HEK293 (cell line): Measurements from ENCODE around the gene CIPC.

Experiments used
- CTCF ChIA-PET: fragments of 350-600 bp; formaldehyde crosslinking; extraction: SDS; loops from one replicate; lab custom pipeline; 2021; ENCODE audit warnings: antibody characterized with exemption; lab: Yijun Ruan, JAX
- POLR2A ChIA-PET: fragments of 300-600 bp; formaldehyde crosslinking; extraction: SDS; loops from one replicate; lab custom pipeline; 2020; ENCODE audit warnings: antibody characterized with exemption, inconsistent platforms; lab: Yijun Ruan, JAX
- H3K27ac ChIP-seq: fragments of 200-500 bp; sonication (Bioruptor generic); 2 replicates; pipeline ENCODE4 v1.5.1; 2014; ENCODE audit warnings: low read depth, low read length, control low read depth, inconsistent platforms; ENCODE audit errors: extremely low read depth
- H3K36me3 ChIP-seq, 2 experiments: fragments of 200-500 bp in 1 of 2; sonication (Bioruptor generic) in 1 of 2; 1 replicate in 1 of 2; 2 replicates in 1 of 2; pipeline ENCODE4 v1.5.1; 2014 to 2017; ENCODE audit warnings: inconsistent platforms in 2 of 2, low read length in 2 of 2; ENCODE audit not compliant: control insufficient read depth in 2 of 2, insufficient read depth in 1 of 2
- H3K4me1 ChIP-seq: fragments of 200-500 bp; sonication (Bioruptor generic); 2 replicates; pipeline ENCODE4 v1.5.1; 2014; ENCODE audit warnings: mild to moderate bottlenecking, low read length, inconsistent platforms; ENCODE audit not compliant: control insufficient read depth, insufficient read depth
- H3K4me3 ChIP-seq: 2 replicates; pipeline ENCODE4 v1.5.1; 2011; ENCODE audit warnings: low read depth, mild to moderate bottlenecking, control low read depth, low read length, moderate library complexity
- H3K9me3 ChIP-seq: fragments of 200-500 bp; sonication (Bioruptor generic); 2 replicates; pipeline ENCODE4 v1.5.1; 2014; ENCODE audit warnings: low read depth, low read length, inconsistent platforms; ENCODE audit not compliant: control insufficient read depth, insufficient read depth
- GLIS1 ChIP-seq: fragments of 450-650 bp; formaldehyde crosslinking; IDR thresholded peaks from 2 replicates; pipeline ENCODE4 v1.5.1; 2016; ENCODE audit warnings: missing biosample characterization, missing genetic modification characterization
- MEIS1 ChIP-seq: sonication (generic); formaldehyde crosslinking; IDR thresholded peaks from 2 replicates; pipeline ENCODE4 v1.8.1; 2022; ENCODE audit warnings: missing genetic modification reagents, mild to moderate bottlenecking, borderline replicate concordance
- SCRT2 ChIP-seq: fragments of 450-650 bp; formaldehyde crosslinking; IDR thresholded peaks from 2 replicates; pipeline ENCODE4 v1.5.1; 2016; ENCODE audit warnings: missing biosample characterization, missing genetic modification characterization
- SP7 ChIP-seq: fragments of 450-650 bp; formaldehyde crosslinking; IDR thresholded peaks from 2 replicates; pipeline ENCODE4 v1.5.1; 2016; ENCODE audit warnings: missing biosample characterization, missing genetic modification characterization
- ZBTB26 ChIP-seq: fragments of 450-650 bp; formaldehyde crosslinking; optimal IDR thresholded peaks from 2 replicates; pipeline ENCODE3; 2016; ENCODE audit warnings: missing biosample characterization, mild to moderate bottlenecking, missing genetic modification characterization
- ZBTB44 ChIP-seq: fragments of 450-650 bp; IDR thresholded peaks from 2 replicates; pipeline ENCODE4 v1.5.1; 2018; ENCODE audit warnings: missing biosample characterization, mild to moderate bottlenecking, missing genetic modification characterization
- ZNF112 ChIP-seq: fragments of 450-650 bp; formaldehyde crosslinking; IDR thresholded peaks from 2 replicates; pipeline ENCODE4 v1.5.0; 2017; ENCODE audit warnings: missing biosample characterization, missing genetic modification characterization
- ZNF223 ChIP-seq: fragments of 450-650 bp; formaldehyde crosslinking; IDR thresholded peaks from 2 replicates; pipeline ENCODE4 v1.5.1; 2016; ENCODE audit warnings: missing biosample characterization, missing genetic modification characterization
- ZNF23 ChIP-seq: fragments of 450-650 bp; formaldehyde crosslinking; IDR thresholded peaks from 2 replicates; pipeline ENCODE4 v1.5.1; 2016; ENCODE audit warnings: missing biosample characterization, missing genetic modification characterization, borderline replicate concordance
- ZNF248 ChIP-seq: fragments of 450-650 bp; formaldehyde crosslinking; IDR thresholded peaks from 2 replicates; pipeline ENCODE4 v1.5.1; 2017; ENCODE audit warnings: missing biosample characterization, missing genetic modification characterization
- ZNF302 ChIP-seq: fragments of 450-650 bp; formaldehyde crosslinking; IDR thresholded peaks from 2 replicates; pipeline ENCODE4 v1.5.1; 2016; ENCODE audit warnings: missing biosample characterization, missing genetic modification characterization, low read depth
- ZNF350 ChIP-seq: fragments of 450-650 bp; formaldehyde crosslinking; IDR thresholded peaks from 2 replicates; pipeline ENCODE4 v1.5.0; 2017; ENCODE audit warnings: missing biosample characterization, mild to moderate bottlenecking, missing genetic modification characterization
- ZNF514 ChIP-seq: fragments of 450-650 bp; formaldehyde crosslinking; IDR thresholded peaks from 2 replicates; pipeline ENCODE4 v1.5.1; 2016; ENCODE audit warnings: missing biosample characterization, missing genetic modification characterization
- ZNF558 ChIP-seq: fragments of 450-650 bp; formaldehyde crosslinking; IDR thresholded peaks from 2 replicates; pipeline ENCODE4 v1.5.1; 2016; ENCODE audit warnings: missing biosample characterization, missing genetic modification characterization
- ZNF560 ChIP-seq: fragments of 450-650 bp; formaldehyde crosslinking; IDR thresholded peaks from 2 replicates; pipeline ENCODE4 v1.5.1; 2017; ENCODE audit warnings: missing biosample characterization, missing genetic modification characterization, borderline replicate concordance
- ZNF561 ChIP-seq: fragments of 450-650 bp; IDR thresholded peaks from 2 replicates; pipeline ENCODE4 v1.5.1; 2018; ENCODE audit warnings: missing biosample characterization, missing genetic modification characterization, borderline replicate concordance
- ZNF600 ChIP-seq: fragments of 450-650 bp; formaldehyde crosslinking; IDR thresholded peaks from 2 replicates; pipeline ENCODE4 v1.5.1; 2016; ENCODE audit warnings: missing biosample characterization, missing genetic modification characterization
- ZNF610 ChIP-seq: fragments of 450-650 bp; formaldehyde crosslinking; IDR thresholded peaks from 2 replicates; pipeline ENCODE4 v1.5.1; 2016; ENCODE audit warnings: missing biosample characterization, missing genetic modification characterization, borderline replicate concordance
- ZNF629 ChIP-seq: fragments of 450-650 bp; formaldehyde crosslinking; IDR thresholded peaks from 2 replicates; pipeline ENCODE4 v1.5.1; 2017; ENCODE audit warnings: missing biosample characterization, missing genetic modification characterization
- ZNF654 ChIP-seq: fragments of 450-650 bp; formaldehyde crosslinking; IDR thresholded peaks from 2 replicates; pipeline ENCODE4 v1.5.1; 2016; ENCODE audit warnings: low read depth, missing biosample characterization, missing genetic modification characterization
- ZNF670 ChIP-seq: fragments of 450-650 bp; formaldehyde crosslinking; IDR thresholded peaks from 2 replicates; pipeline ENCODE4 v1.5.1; 2016; ENCODE audit warnings: missing biosample characterization, missing genetic modification characterization, low read depth
- ZNF677 ChIP-seq: fragments of 450-650 bp; IDR thresholded peaks from 2 replicates; pipeline ENCODE4 v1.5.0; 2018; ENCODE audit warnings: missing biosample characterization, mild to moderate bottlenecking, missing genetic modification characterization, moderate library complexity
- ZNF777 ChIP-seq: fragments of 450-650 bp; formaldehyde crosslinking; IDR thresholded peaks from 2 replicates; pipeline ENCODE4 v1.5.1; 2017; ENCODE audit warnings: missing biosample characterization, missing genetic modification characterization, borderline replicate concordance
- TF ChIP-seq, protein P1 (sequence below): fragments of 450-650 bp; formaldehyde crosslinking; IDR thresholded peaks from 2 replicates; pipeline ENCODE4 v1.5.1; 2016; ENCODE audit warnings: missing biosample characterization, missing genetic modification characterization
- TF ChIP-seq, protein P2 (sequence below): fragments of 450-650 bp; formaldehyde crosslinking; IDR thresholded peaks from 2 replicates; pipeline ENCODE4 v1.5.1; 2017; ENCODE audit warnings: missing biosample characterization, missing genetic modification characterization

Gene CIPC

DNA sequence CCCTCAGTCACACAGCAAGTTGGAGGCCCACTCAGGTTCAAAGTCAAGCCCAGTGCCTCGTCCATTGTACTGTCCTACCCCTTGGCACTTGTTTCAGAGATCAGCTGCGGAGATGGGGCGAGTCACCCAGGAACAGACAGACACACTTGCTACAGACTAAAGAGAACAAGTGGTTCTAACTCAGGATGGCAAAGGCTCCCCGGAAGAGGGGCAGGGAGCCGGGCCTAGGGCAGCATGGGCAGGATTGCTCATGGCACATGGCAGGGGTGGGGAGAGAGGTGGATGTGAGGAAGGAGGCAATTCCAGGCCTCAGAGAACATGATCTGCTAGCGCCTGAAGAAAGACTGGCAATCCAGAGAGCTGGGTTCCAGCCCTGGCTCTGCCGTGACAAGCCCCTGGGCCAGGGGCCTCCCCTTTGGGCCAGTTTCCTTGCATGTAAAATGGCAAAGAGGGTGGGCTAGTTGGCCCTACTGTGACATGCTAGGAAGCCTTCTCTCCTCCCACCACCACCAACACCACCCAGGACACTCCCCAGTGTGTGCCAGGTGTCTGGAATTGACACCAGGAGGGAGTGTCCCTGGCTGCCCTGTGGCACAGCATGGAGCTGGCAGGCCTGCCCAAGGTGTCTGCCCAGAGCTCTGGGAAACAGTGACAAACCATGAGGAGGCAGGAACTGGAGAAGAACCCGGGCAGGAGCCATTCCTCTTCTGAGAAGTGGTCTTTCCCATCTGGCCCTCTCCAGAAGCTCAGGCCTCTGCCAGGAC, 45.6 kb upstream of the CIPC start:
- Histone ChIP-seq H3K4me1 (peaks cover 6% of the 10 kb centered on the region; the same call in 1 of the 2 replicates), H3K27ac (peak overlapping the region; percentile 20; the same call in 1 of the 2 replicates), H3K4me3 (no peak overlapping the region), H3K36me3 (no peaks in the 10 kb centered on the region), H3K9me3 (no peaks in the 10 kb centered on the region)
- CTCF ChIA-PET = interaction anchor here (0.6 to 5.1 kb wide), 23 partner anchors 8 to 181 kb away, joined by 3 to 83 read pairs (median 5); no protein-coding TSS in a partner anchor
- TF ChIP-seq, protein P1, sequence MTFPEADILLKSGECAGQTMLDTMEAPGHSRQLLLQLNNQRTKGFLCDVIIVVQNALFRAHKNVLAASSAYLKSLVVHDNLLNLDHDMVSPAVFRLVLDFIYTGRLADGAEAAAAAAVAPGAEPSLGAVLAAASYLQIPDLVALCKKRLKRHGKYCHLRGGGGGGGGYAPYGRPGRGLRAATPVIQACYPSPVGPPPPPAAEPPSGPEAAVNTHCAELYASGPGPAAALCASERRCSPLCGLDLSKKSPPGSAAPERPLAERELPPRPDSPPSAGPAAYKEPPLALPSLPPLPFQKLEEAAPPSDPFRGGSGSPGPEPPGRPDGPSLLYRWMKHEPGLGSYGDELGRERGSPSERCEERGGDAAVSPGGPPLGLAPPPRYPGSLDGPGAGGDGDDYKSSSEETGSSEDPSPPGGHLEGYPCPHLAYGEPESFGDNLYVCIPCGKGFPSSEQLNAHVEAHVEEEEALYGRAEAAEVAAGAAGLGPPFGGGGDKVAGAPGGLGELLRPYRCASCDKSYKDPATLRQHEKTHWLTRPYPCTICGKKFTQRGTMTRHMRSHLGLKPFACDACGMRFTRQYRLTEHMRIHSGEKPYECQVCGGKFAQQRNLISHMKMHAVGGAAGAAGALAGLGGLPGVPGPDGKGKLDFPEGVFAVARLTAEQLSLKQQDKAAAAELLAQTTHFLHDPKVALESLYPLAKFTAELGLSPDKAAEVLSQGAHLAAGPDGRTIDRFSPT (tag by site-specific recombination) = no peak
- TF ChIP-seq ZNF600 (tag by site-specific recombination) = no peak
- TF ChIP-seq ZNF654 = no peak
- no peak for TF ChIP-seq ZNF248 (tag by site-specific recombination)
- TF ChIP-seq, protein P2, sequence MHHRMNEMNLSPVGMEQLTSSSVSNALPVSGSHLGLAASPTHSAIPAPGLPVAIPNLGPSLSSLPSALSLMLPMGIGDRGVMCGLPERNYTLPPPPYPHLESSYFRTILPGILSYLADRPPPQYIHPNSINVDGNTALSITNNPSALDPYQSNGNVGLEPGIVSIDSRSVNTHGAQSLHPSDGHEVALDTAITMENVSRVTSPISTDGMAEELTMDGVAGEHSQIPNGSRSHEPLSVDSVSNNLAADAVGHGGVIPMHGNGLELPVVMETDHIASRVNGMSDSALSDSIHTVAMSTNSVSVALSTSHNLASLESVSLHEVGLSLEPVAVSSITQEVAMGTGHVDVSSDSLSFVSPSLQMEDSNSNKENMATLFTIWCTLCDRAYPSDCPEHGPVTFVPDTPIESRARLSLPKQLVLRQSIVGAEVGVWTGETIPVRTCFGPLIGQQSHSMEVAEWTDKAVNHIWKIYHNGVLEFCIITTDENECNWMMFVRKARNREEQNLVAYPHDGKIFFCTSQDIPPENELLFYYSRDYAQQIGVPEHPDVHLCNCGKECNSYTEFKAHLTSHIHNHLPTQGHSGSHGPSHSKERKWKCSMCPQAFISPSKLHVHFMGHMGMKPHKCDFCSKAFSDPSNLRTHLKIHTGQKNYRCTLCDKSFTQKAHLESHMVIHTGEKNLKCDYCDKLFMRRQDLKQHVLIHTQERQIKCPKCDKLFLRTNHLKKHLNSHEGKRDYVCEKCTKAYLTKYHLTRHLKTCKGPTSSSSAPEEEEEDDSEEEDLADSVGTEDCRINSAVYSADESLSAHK = no peak
- no peak for TF ChIP-seq ZNF514 (tag by site-specific recombination)
- TF ChIP-seq ZBTB26 (tag by site-specific recombination) = no peak
- POLR2A ChIA-PET = interaction anchor here (0.9 kb wide), 1 partner anchor 25 kb away, joined by 3 read pairs; no protein-coding TSS in a partner anchor

DNA sequence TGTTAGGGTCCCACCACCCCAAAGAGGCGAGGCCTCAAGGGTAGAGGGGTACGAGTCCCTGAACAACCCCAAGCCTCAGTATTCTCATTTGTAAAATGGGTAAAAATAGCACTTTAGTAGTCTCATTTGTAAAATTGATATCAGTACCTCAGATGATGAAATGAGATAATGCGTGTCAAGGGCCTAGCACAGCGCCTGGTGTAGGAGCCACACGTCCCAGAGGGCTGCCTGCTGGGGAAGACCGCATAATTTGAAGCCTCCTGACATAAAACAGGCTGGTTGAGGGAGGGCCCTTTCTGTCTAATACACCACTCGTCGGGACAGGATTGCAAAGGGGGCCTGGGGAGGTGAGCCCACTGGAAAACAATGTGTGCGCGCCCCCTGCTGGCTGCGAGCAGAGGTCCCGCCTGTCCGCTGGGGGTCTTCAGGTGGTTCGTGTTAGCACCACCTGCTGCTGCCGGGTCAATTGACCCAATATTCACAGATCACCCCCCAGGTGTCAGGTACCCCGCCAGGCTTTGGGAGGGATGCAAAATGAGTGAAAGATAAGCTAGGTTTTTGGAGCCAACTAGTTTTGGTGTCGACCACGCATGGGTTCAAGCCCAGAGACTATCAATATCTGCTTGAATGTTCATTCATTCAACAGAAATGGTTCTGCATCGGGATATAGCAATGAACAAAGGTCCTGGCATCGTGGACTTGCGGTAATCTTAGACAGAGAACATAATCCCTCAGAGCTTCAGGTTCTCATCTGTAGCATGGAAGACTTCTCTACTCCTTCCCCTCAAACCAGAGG, 44.8 kb upstream of the CIPC start:
- CTCF ChIA-PET = interaction anchor here (0.6 to 5.1 kb wide), 34 partner anchors 9 to 182 kb away, joined by 3 to 83 read pairs (median 4); no protein-coding TSS in a partner anchor
- Histone ChIP-seq H3K4me1 (peaks cover 4% of the 10 kb centered on the region; the same call in 1 of the 2 replicates), H3K9me3 (no peaks in the 10 kb centered on the region), H3K36me3 (no peaks in the 10 kb centered on the region), H3K4me3 (no peak overlapping the region), H3K27ac (peak overlapping the region; percentile 20; the same call in 1 of the 2 replicates)
- POLR2A ChIA-PET = interaction anchor here (0.9 kb wide), 2 partner anchors 25 to 134 kb away, joined by 3 read pairs; no protein-coding TSS in a partner anchor
- TF ChIP-seq ZNF654 (peak; percentile 78), ZNF302 (tag by site-specific recombination) (no peak), ZNF561 (peak; percentile 78; the same call in 1 of the 2 replicates), ZNF23 (tag by site-specific recombination) (no peak), ZNF223 (tag by site-specific recombination) (no peak), ZBTB44 (tag by site-specific recombination) (peak; percentile 14; the same call in 1 of the 2 replicates), ZNF350 (tag by site-specific recombination) (no peak), ZNF677 (tag by site-specific recombination) (no peak), SCRT2 (tag by site-specific recombination) (peak; percentile 88), ZNF558 (no peak), ZNF560 (tag by site-specific recombination) (no peak), ZNF629 (tag by site-specific recombination) (0 out of 2 replicates have a peak, but pooled peaks have one; percentile 19), ZNF112 (tag by site-specific recombination) (no peak), SP7 (peak; percentile 35; the same call in 1 of the 2 replicates), GLIS1 (tag by site-specific recombination) (peak; percentile 90), ZNF610 (no peak), ZNF670 (tag by site-specific recombination) (no peak), ZNF777 (no peak), MEIS1 (no peak)
